H9 (cell line): ENCODE results near the gene SIGLEC7. TPM values are rescaled to one million over a fixed set of nuclear protein-coding genes. Genes with fewer than 3 reads are reported as not detected.

Experiments
- DNase-seq: peaks from one replicate; pipeline ENCODE4 v3.0.0-alpha.2; 2017
- H2AFZ ChIP-seq: one replicate; pipeline ENCODE4 v1.6.1; 2013; ENCODE audit warnings: mild to moderate bottlenecking, low read length, control low read depth, moderate library complexity
- H2AK5ac ChIP-seq: 2 replicates; pipeline ENCODE4 v1.6.1; 2013; ENCODE audit warnings: low read length, control low read depth, mixed read lengths; ENCODE audit not compliant: insufficient read length
- H2BK120ac ChIP-seq: one replicate; pipeline ENCODE4 v1.6.1; 2013; ENCODE audit warnings: low read depth, mild to moderate bottlenecking, low read length, control low read depth, inconsistent platforms; ENCODE audit not compliant: poor library complexity, severe bottlenecking
- H2BK12ac ChIP-seq: 2 replicates; pipeline ENCODE4 v1.6.1; 2013; ENCODE audit warnings: low read length, control low read depth, mixed read lengths, low read depth; ENCODE audit not compliant: insufficient read length
- H2BK15ac ChIP-seq: 2 replicates; pipeline ENCODE4 v1.6.1; 2013; ENCODE audit warnings: low read depth, low read length, control low read depth
- H2BK20ac ChIP-seq: one replicate; pipeline ENCODE4 v1.6.1; 2013; ENCODE audit warnings: low read depth, mild to moderate bottlenecking, low read length, control low read depth, inconsistent platforms; ENCODE audit not compliant: poor library complexity, severe bottlenecking
- H2BK5ac ChIP-seq: 2 replicates; pipeline ENCODE4 v1.6.1; 2013; ENCODE audit warnings: low read length, control low read depth, mixed read lengths; ENCODE audit not compliant: insufficient read length
- H3K14ac ChIP-seq: 2 replicates; pipeline ENCODE4 v1.6.1; 2013; ENCODE audit warnings: low read length, control low read depth; ENCODE audit not compliant: insufficient read depth
- H3K18ac ChIP-seq: 2 replicates; pipeline ENCODE4 v1.6.1; 2013; ENCODE audit warnings: low read depth, mild to moderate bottlenecking, mixed read lengths, low read length, control low read depth; ENCODE audit not compliant: insufficient read length
- H3K23ac ChIP-seq: 2 replicates; pipeline ENCODE4 v1.6.1; 2013; ENCODE audit warnings: low read length, control low read depth, mixed read lengths, low read depth; ENCODE audit not compliant: insufficient read length
- H3K23me2 ChIP-seq: 2 replicates; pipeline ENCODE4 v1.6.1; 2013; ENCODE audit warnings: low read depth, mild to moderate bottlenecking, mixed read lengths, low read length, control low read depth; ENCODE audit not compliant: insufficient read length, poor library complexity, severe bottlenecking
- H3K27ac ChIP-seq: 2 replicates; pipeline ENCODE4 v1.5.1; 2013; ENCODE audit warnings: low read length, control low read depth, mixed read lengths, low read depth; ENCODE audit not compliant: insufficient read length
- H3K27me3 ChIP-seq: 2 replicates; pipeline ENCODE4 v1.6.1; 2013; ENCODE audit warnings: low read length, control low read depth, inconsistent platforms; ENCODE audit not compliant: insufficient read depth
- H3K4ac ChIP-seq: 2 replicates; pipeline ENCODE4 v1.6.1; 2013; ENCODE audit warnings: low read depth, mild to moderate bottlenecking, control low read depth, inconsistent platforms, low read length, moderate library complexity
- H3K4me1 ChIP-seq: 2 replicates; pipeline ENCODE4 v1.6.1; 2013; ENCODE audit warnings: low read length, control low read depth, inconsistent platforms; ENCODE audit not compliant: insufficient read depth
- H3K4me2 ChIP-seq: 2 replicates; pipeline ENCODE4 v1.6.1; 2013; ENCODE audit warnings: low read length, control low read depth, mixed read lengths; ENCODE audit not compliant: insufficient read length, insufficient read depth
- H3K56ac ChIP-seq: 2 replicates; pipeline ENCODE4 v1.6.1; 2013; ENCODE audit warnings: low read depth, mild to moderate bottlenecking, mixed read lengths, low read length, control low read depth; ENCODE audit not compliant: insufficient read length
- H3K79me1 ChIP-seq: 2 replicates; pipeline ENCODE4 v1.6.1; 2013; ENCODE audit warnings: low read depth, mild to moderate bottlenecking, moderate library complexity, low read length, control low read depth, inconsistent platforms; ENCODE audit not compliant: insufficient read depth, poor library complexity, severe bottlenecking
- H3K79me2 ChIP-seq: 2 replicates; pipeline ENCODE4 v1.6.1; 2013; ENCODE audit warnings: low read length, control low read depth, inconsistent platforms; ENCODE audit not compliant: insufficient read depth
- H3K9ac ChIP-seq: 2 replicates; pipeline ENCODE4 v1.6.1; 2013; ENCODE audit warnings: low read length, control low read depth, mixed read lengths; ENCODE audit not compliant: insufficient read length; ENCODE audit errors: extremely low read depth
- H3K9me3 ChIP-seq: one replicate; pipeline ENCODE4 v1.6.1; 2013; ENCODE audit warnings: low read depth, low read length, inconsistent platforms; ENCODE audit not compliant: control insufficient read depth
- H3T11ph ChIP-seq: one replicate; pipeline ENCODE4 v1.6.1; 2013; ENCODE audit warnings: mild to moderate bottlenecking, low read length, control low read depth, inconsistent platforms
- H4K20me1 ChIP-seq: one replicate; pipeline ENCODE4 v1.6.1; 2013; ENCODE audit not compliant: control insufficient read depth, insufficient read length, insufficient read depth
- H4K5ac ChIP-seq: 2 replicates; pipeline ENCODE4 v1.6.1; 2013; ENCODE audit warnings: low read depth, mild to moderate bottlenecking, mixed read lengths, low read length, control low read depth; ENCODE audit not compliant: insufficient read length
- H4K8ac ChIP-seq: replicated peaks from 2 replicates; pipeline ENCODE4 v1.6.1; 2013; ENCODE audit warnings: low read length, control low read depth, mixed read lengths, low read depth; ENCODE audit not compliant: insufficient read length
- H4K91ac ChIP-seq: 2 replicates; pipeline ENCODE4 v1.6.1; 2013; ENCODE audit warnings: low read depth, mild to moderate bottlenecking, moderate library complexity, mixed read lengths, low read length, control low read depth; ENCODE audit not compliant: insufficient read length
- H3K27ac Mint-ChIP-seq, 3 experiments: 2 replicates in 2 of 3; 3 replicates in 1 of 3; pipeline ENCODE4 v1.8.0; 2020 to 2021; ENCODE audit warnings: mixed read lengths in 3 of 3, mild to moderate bottlenecking in 1 of 3, moderate library complexity in 1 of 3
- H3K27me3 Mint-ChIP-seq: 2 replicates; pipeline ENCODE4 v1.8.0; 2021; ENCODE audit warnings: low read depth, mild to moderate bottlenecking, moderate library complexity, mixed read lengths
- H3K36me3 Mint-ChIP-seq, 3 experiments: 2 replicates in 2 of 3; 3 replicates in 1 of 3; pipeline ENCODE4 v1.8.0; 2020 to 2021; ENCODE audit warnings: low read depth in 3 of 3, mixed read lengths in 3 of 3; ENCODE audit not compliant: insufficient read depth in 1 of 3
- H3K4me1 Mint-ChIP-seq, 2 experiments: 2 replicates each; pipeline ENCODE4 v1.8.0; 2020; ENCODE audit warnings: mixed read lengths in 2 of 2
- H3K4me3 Mint-ChIP-seq, 2 experiments: 2 replicates in 1 of 2; 3 replicates in 1 of 2; pipeline ENCODE4 v1.8.0; 2020 to 2021; ENCODE audit warnings: mild to moderate bottlenecking in 2 of 2, mixed read lengths in 2 of 2, moderate library complexity in 1 of 2
- H3K9me3 Mint-ChIP-seq, 2 experiments: 2 replicates in 1 of 2; 3 replicates in 1 of 2; pipeline ENCODE4 v1.8.0; 2020; ENCODE audit warnings: mild to moderate bottlenecking in 2 of 2, mixed read lengths in 2 of 2, moderate library complexity in 1 of 2
- CTCF ChIP-seq: fragments of 200-600 bp; sonication (generic); conservative IDR thresholded peaks from 3 replicates; pipeline ENCODE4 v1.8.0; 2021; ENCODE audit warnings: antibody characterized with exemption, mild to moderate bottlenecking
- WGBS: extraction: QIAGEN DNeasy Blood & Tissue Kit; methylation state at CpG from one replicate; pipeline ENCODE4 v1.1.7; 2013; ENCODE audit warnings: missing lambda C conversion rate, low lambda C conversion rate, mixed read lengths; ENCODE audit not compliant: insufficient read length; ENCODE audit errors: extremely low coverage; 5-methylcytosine and 5-hydroxymethylcytosine counted together
- total RNA-seq: library from RNA; stranded (reverse); gene quantifications from 2 replicates; pipeline ENCODE4 v1.2.1, GENCODE V29; 2021

The SIGLEC7 gene
- total RNA-seq, 1 experiment from 2014 or later = not detected

- Histone ChIP-seq H3K79me2 (no peaks in the 10 kb centered on the region), H3K9ac (no peak overlapping the region), H2BK20ac (no peak overlapping the region), H2AK5ac (no peak overlapping the region), H3K14ac (no peak overlapping the region), H2BK120ac (no peak overlapping the region), H4K20me1 (no peaks in the 10 kb centered on the region), H3K4me1 (no peaks in the 10 kb centered on the region; the same call in 1 of the 2 replicates), H3K23me2 (peaks cover 3% of the 10 kb centered on the region), H3K18ac (no peak overlapping the region), H3K27me3 (no peaks in the 10 kb centered on the region; the same call in 1 of the 2 replicates), H2BK12ac (no peak overlapping the region), H3K23ac (no peak overlapping the region), H3K4me2 (no peak overlapping the region), H4K5ac (no peak overlapping the region), H3K79me1 (no peaks in the 10 kb centered on the region), H4K91ac (no peak overlapping the region), H3K56ac (no peak overlapping the region), H3K4ac (no peak overlapping the region), H2BK5ac (no peak overlapping the region), H3K9me3 (no peaks in the 10 kb centered on the region), H3T11ph (no peak overlapping the region), H4K8ac (no peak overlapping the region), H2BK15ac (no peak overlapping the region), H3K27ac (no peak overlapping the region), H2AFZ (no peak overlapping the region)
- Mint-ChIP-seq H3K4me3 (no peak overlapping the region), H3K36me3 (peaks cover 0 to 1% (median 0%) of the 10 kb centered on the region in 3 experiments; a peak in 1 of 7 replicates), H3K9me3 (no peaks in the 10 kb centered on the region), H3K4me1 (peaks cover 25 to 32% of the 10 kb centered on the region in 2 experiments), H3K27ac (peak overlapping the region in 1 of 3 experiments; percentile 81; a peak in 2 of 7 replicates), H3K27me3 (peaks cover 19% of the 10 kb centered on the region)
- no peak for TF ChIP-seq CTCF
- DNase-seq = no peak
- WGBS = no CpG with 5 or more reads among the region's 9 CpGs
Measured at GRCh38 chr19:51137792-51138425, 4.2 kb upstream of the SIGLEC7 start.
